ENCODE data around the gene PGPEP1.
"Not testable (repeated sequence)": the region's sequence is repeated elsewhere in the genome, so short reads cannot be mapped to it uniquely, and the experiment has no call there.

Gene PGPEP1

DNA sequence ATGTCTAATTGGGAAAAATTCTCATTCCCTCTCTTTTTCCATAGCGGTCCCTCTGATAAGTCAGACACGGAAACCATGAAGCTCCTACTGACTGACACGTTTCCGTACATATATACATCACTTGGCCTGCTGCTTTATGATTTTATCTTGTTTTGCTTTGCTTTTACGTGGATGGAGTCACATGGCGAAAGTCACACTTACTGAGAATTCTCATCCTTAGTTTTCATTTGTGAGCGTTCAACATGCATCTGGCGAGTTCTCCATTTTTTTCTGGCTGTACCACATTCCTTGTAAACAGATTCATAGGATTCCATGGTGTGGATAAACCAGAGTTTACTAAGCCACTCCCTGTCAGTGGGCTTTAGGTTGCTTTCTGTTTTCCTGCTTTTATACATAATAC lies 21.2 kb downstream of the PGPEP1 start:
- no peaks in the 10 kb centered on the region for H3K27me3 Mint-ChIP-seq
- peaks cover 9% of the 10 kb centered on the region for H3K36me3 Mint-ChIP-seq
- H3K4me1 Mint-ChIP-seq (ENCODE audit: low read depth): no peaks in the 10 kb centered on the region
- no peak overlapping the region for H3K4me3 Mint-ChIP-seq
- no peaks in the 10 kb centered on the region for H3K9me3 Mint-ChIP-seq (ENCODE audit: low read depth)
- no peak overlapping the region for H3K27ac Mint-ChIP-seq

DNA sequence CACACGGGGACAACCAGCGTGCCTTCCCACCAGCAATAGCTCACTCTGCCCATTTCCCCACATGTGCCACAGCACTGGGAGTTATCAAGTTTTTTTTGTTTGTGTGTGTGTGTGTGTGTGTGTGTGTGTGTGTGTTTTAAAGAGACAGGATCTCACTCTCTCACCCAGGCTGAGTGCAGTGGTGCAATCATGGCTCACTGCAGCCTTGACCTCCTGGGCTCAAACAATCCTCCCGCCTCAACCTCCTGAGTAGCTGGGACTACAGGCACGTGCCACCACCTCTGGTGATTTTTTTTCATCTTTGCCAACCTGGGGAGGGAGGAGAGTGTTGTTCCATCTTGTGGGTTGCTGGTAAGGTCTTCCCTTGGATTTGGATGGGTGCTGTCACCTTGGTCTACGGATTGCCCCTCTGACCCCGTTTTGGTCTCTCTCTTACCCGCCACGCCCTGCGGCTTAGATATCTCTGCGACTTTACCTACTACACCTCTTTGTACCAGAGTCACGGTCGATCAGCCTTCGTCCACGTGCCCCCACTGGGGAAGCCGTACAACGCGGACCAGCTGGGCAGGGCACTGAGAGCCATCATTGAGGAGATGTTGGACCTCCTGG lies 22.6 kb downstream of the PGPEP1 start:
- no peaks in the 10 kb centered on the region for H3K9me3 Mint-ChIP-seq (ENCODE audit: low read depth)
- H3K27ac Mint-ChIP-seq: no peak overlapping the region
- H3K4me1 Mint-ChIP-seq (ENCODE audit: low read depth): no peaks in the 10 kb centered on the region
- H3K36me3 Mint-ChIP-seq: peaks cover 9% of the 10 kb centered on the region
- no peaks in the 10 kb centered on the region for H3K27me3 Mint-ChIP-seq
- no peak overlapping the region for H3K4me3 Mint-ChIP-seq

GRCh38 chr19:18363787-18364186 lies 23.4 kb downstream of the PGPEP1 start:
- H3K36me3 Mint-ChIP-seq: peaks cover 9% of the 10 kb centered on the region
- no peak overlapping the region for H3K4me3 Mint-ChIP-seq
- no peaks in the 10 kb centered on the region for H3K4me1 Mint-ChIP-seq (ENCODE audit: low read depth)
- H3K27ac Mint-ChIP-seq: no peak overlapping the region
- no peaks in the 10 kb centered on the region for H3K27me3 Mint-ChIP-seq
- H3K9me3 Mint-ChIP-seq (ENCODE audit: low read depth): no peaks in the 10 kb centered on the region

DNA sequence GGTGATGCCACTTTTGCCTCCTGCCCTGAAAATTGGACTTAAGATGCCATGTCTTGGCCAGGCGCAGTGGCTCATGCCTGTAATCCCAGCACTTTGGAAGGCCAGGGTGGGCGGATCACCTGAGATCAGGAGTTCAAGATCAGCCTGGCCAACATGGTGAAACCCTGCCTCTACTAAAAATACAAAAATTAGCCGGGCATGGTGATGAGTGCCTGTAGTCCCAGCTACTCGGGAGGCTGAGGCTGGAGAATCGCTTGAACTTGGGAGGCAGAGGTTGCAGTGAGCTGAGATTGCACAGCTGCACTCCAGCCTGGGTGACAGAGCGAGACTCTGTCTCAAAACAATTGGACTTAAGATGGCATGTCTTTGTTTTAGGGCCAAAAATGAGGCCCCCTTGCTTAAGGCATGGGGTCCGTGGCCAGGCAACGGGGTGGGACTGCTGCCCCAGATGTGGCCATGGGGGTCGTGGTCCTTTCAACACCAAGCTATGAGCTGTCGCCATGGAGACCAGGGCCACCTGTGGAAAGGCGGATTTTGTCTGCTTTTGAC lies 24.0 kb downstream of the PGPEP1 start:
- not testable (repeated sequence) for H3K36me3 Mint-ChIP-seq; H3K27me3 Mint-ChIP-seq; H3K4me1 Mint-ChIP-seq (ENCODE audit: low read depth); H3K4me3 Mint-ChIP-seq; H3K9me3 Mint-ChIP-seq (ENCODE audit: low read depth); H3K27ac Mint-ChIP-seq

GRCh38 chr19:18364826-18365528 lies 24.6 kb downstream of the PGPEP1 start:
- no peak overlapping the region for H3K4me3 Mint-ChIP-seq

GRCh38 chr19:18366021-18366435 lies 25.6 kb downstream of the PGPEP1 start:
- no peaks in the 10 kb centered on the region for H3K4me1 Mint-ChIP-seq (ENCODE audit: low read depth)
- peaks cover 7% of the 10 kb centered on the region for H3K36me3 Mint-ChIP-seq
- no peak overlapping the region for H3K27ac Mint-ChIP-seq
- no peaks in the 10 kb centered on the region for H3K9me3 Mint-ChIP-seq (ENCODE audit: low read depth)
- no peak overlapping the region for H3K4me3 Mint-ChIP-seq
- no peaks in the 10 kb centered on the region for H3K27me3 Mint-ChIP-seq

More at GRCh38 chr19:18364826-18365528, 24.6 kb downstream of the PGPEP1 start:
- H3K36me3 Mint-ChIP-seq: peaks cover 7% of the 10 kb centered on the region
- H3K4me1 Mint-ChIP-seq (ENCODE audit: low read depth): no peaks in the 10 kb centered on the region
- no peaks in the 10 kb centered on the region for H3K9me3 Mint-ChIP-seq (ENCODE audit: low read depth)
- H3K27me3 Mint-ChIP-seq: no peaks in the 10 kb centered on the region
- no peak overlapping the region for H3K27ac Mint-ChIP-seq

GRCh38 chr19:18368504-18369222 lies 28.3 kb downstream of the PGPEP1 start:
- no peaks in the 10 kb centered on the region for H3K9me3 Mint-ChIP-seq (ENCODE audit: low read depth)
- no peak overlapping the region for H3K27ac Mint-ChIP-seq
- H3K4me3 Mint-ChIP-seq: no peak overlapping the region
- H3K4me1 Mint-ChIP-seq (ENCODE audit: low read depth): peaks cover 3% of the 10 kb centered on the region
- H3K36me3 Mint-ChIP-seq: peaks cover 4% of the 10 kb centered on the region
- H3K27me3 Mint-ChIP-seq: no peaks in the 10 kb centered on the region

GRCh38 chr19:18373407-18373891 lies 33.1 kb downstream of the PGPEP1 start:
- Mint-ChIP-seq H3K27ac (no peak overlapping the region), H3K4me3 (no peak overlapping the region), H3K36me3 (no peaks in the 10 kb centered on the region), H3K4me1 (ENCODE audit: low read depth) (peaks cover 9% of the 10 kb centered on the region), H3K27me3 (peaks cover 2% of the 10 kb centered on the region), H3K9me3 (ENCODE audit: low read depth) (no peaks in the 10 kb centered on the region)

DNA sequence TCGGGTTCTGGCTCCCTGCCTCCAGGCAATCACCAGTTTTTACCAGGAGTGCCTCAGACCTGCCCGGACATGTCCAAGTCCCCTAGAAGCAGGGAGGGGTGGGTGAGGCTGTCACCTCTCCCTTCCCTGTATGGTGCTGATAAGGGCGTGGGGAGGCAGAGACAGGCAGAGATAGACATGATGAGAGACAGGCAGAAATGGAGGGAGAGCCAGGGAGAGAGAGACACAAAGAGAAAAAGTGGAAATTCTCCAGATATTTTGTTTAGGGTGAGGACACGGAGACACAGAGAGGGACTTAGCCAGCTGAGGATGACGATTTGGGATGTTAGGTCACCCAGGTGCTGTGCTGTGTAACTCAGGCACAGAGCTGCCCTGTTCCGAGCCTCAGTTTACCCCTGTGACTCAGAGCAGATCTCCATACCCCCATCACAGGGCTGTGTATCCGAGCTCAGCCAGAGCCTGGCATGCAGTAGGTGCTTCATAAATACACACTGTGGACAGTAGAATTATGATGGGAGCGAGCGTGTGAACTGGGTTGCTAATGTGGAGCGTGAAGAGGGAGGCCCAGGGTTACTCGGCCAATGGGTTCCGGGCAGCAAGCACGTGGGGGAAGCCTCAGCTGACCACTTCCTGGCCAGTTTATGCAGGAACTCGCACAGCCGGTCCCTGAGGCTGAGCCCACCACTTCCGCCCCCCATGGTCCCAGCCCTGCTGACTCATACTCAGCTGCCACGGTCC lies 33.7 kb downstream of the PGPEP1 start:
- peak overlapping the region; percentile 61 for H3K27ac Mint-ChIP-seq
- no peaks in the 10 kb centered on the region for H3K36me3 Mint-ChIP-seq
- H3K9me3 Mint-ChIP-seq (ENCODE audit: low read depth): no peaks in the 10 kb centered on the region
- H3K4me1 Mint-ChIP-seq (ENCODE audit: low read depth): peaks cover 9% of the 10 kb centered on the region
- peak overlapping the region; percentile 13 for H3K4me3 Mint-ChIP-seq
- peaks cover 2% of the 10 kb centered on the region for H3K27me3 Mint-ChIP-seq

- Mint-ChIP-seq H3K27ac (no peak overlapping the region), H3K4me3 (no peak overlapping the region), H3K27me3 (peaks cover 4% of the 10 kb centered on the region), H3K9me3 (ENCODE audit: low read depth) (no peaks in the 10 kb centered on the region), H3K36me3 (no peaks in the 10 kb centered on the region), H3K4me1 (ENCODE audit: low read depth) (peaks cover 9% of the 10 kb centered on the region)
These were observed 36.6 kb downstream of the PGPEP1 start for GRCh38 chr19:18377026-18377425.

DNA sequence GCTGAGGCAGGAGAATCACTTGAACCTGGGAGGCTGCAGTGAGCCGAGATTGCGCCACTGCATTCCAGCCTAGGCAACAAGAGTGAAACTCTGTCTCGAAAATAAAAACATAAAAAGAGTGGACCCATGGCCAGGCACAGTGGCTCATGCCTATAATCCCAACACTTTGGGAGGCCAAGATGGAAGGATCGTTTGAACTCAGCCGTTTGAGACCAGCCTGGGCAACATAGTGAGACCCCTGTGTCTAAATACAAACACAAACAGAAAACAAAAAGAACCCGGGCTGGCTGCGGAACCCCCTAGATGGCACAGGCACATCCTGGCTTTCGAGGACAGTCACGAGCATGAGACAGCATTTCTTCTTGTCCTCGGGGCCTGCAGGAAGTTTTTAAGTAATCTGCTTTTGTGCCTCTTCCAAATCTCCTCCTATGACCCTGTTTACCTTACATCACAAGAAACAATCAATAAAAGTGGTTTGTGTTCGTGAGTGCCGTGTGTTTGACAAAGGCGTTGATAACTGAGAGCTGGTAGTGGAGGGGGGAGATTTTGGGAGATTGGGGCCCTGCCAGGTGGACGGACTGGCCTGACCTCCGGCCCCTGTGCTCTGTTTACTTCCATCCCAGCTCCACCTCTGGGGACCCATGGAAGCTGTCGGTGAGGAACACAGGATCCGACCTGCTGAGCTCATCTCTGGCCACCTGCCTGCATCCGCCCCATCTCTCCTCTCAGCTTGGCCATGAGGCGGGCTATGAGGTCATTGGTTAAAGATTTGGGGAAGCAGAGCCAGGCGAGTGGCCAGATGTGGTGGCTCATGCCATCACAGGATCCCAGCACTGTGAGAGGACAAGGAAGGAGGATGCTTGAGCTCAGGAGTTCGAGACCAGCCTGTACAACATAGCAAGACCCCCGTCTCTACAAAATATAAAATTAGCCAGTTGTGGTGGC lies 39.7 kb downstream of the PGPEP1 start:
- Mint-ChIP-seq H3K27me3 (peaks cover 5% of the 10 kb centered on the region), H3K36me3 (no peaks in the 10 kb centered on the region), H3K4me1 (ENCODE audit: low read depth) (no peaks in the 10 kb centered on the region), H3K4me3 (no peak overlapping the region), H3K9me3 (ENCODE audit: low read depth) (no peaks in the 10 kb centered on the region), H3K27ac (no peak overlapping the region)

DNA sequence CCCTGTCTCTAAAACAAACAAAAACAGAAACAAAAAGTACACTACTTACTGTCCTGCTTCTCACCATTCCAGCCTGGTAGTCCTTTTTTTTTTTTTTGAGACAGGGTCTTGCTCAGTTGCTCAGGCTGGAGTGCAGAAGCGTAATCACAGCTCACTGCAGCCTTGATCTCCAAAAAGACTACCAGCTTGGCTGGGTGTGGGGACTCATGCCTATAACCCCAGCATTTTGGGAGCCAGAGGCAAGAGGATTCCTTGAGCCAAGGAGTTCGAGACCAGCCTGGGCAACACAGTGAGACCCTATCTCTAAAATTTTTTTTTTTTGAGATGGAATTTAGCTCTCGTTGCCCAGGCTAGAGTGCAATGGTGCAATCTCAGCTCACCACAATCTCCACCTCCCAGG lies 40.4 kb downstream of the PGPEP1 start:
- Mint-ChIP-seq H3K9me3 (ENCODE audit: low read depth) (no peaks in the 10 kb centered on the region), H3K4me1 (ENCODE audit: low read depth) (no peaks in the 10 kb centered on the region)

GRCh38 chr19:18383622-18384021 lies 43.2 kb downstream of the PGPEP1 start:
- H3K27me3 Mint-ChIP-seq: peaks cover 15% of the 10 kb centered on the region
- not testable (repeated sequence) for H3K27ac Mint-ChIP-seq; H3K36me3 Mint-ChIP-seq; H3K9me3 Mint-ChIP-seq (ENCODE audit: low read depth); H3K4me3 Mint-ChIP-seq; H3K4me1 Mint-ChIP-seq (ENCODE audit: low read depth)

More for the DNA sequence above, 40.4 kb downstream of the PGPEP1 start:
- no peak overlapping the region for H3K27ac Mint-ChIP-seq
- H3K27me3 Mint-ChIP-seq: peaks cover 5% of the 10 kb centered on the region
- no peak overlapping the region for H3K4me3 Mint-ChIP-seq
- H3K36me3 Mint-ChIP-seq: no peaks in the 10 kb centered on the region

GRCh38 chr19:18384775-18385174 lies 44.4 kb downstream of the PGPEP1 start:
- Mint-ChIP-seq H3K36me3 (no peaks in the 10 kb centered on the region), H3K27me3 (peaks cover 18% of the 10 kb centered on the region), H3K4me3 (no peak overlapping the region), H3K27ac (no peak overlapping the region), H3K9me3 (ENCODE audit: low read depth) (no peaks in the 10 kb centered on the region), H3K4me1 (ENCODE audit: low read depth) (peaks cover 4% of the 10 kb centered on the region)

Measured in activated naive CD8-positive, alpha-beta T cell (primary cell).